Hepatocyte (in vitro differentiated cells): ENCODE data around the gene RND3. TPM values are rescaled to one million over a fixed set of nuclear protein-coding genes. Genes with fewer than 3 reads are reported as not detected.

Source experiments
- DNase-seq: peaks from one replicate; pipeline ENCODE4 v3.0.0-alpha.2; 2016; ENCODE audit warnings: low spot score
- H2AFZ ChIP-seq: fragments of 200-600 bp; sonication (generic); 2 replicates; pipeline ENCODE4 v1.6.0; 2016; ENCODE audit warnings: antibody characterized with exemption, mild to moderate bottlenecking
- H3K27ac ChIP-seq: fragments of 200-600 bp; sonication (generic); 2 replicates; pipeline ENCODE4 v1.5.1; 2016; ENCODE audit warnings: mild to moderate bottlenecking
- H3K27me3 ChIP-seq: fragments of 200-600 bp; sonication (generic); 2 replicates; pipeline ENCODE4 v1.6.1; 2016
- H3K36me3 ChIP-seq: fragments of 200-600 bp; sonication (generic); replicated peaks from 2 replicates; pipeline ENCODE4 v1.5.1; 2016; ENCODE audit warnings: low read depth; ENCODE audit not compliant: insufficient read depth
- H3K4me1 ChIP-seq: fragments of 200-600 bp; sonication (generic); 2 replicates; pipeline ENCODE4 v1.5.1; 2016; ENCODE audit warnings: mild to moderate bottlenecking, moderate library complexity; ENCODE audit not compliant: insufficient read depth
- H3K4me2 ChIP-seq: fragments of 200-600 bp; sonication (generic); 2 replicates; pipeline ENCODE4 v1.6.0; 2016
- H3K4me3 ChIP-seq: fragments of 200-600 bp; sonication (generic); 2 replicates; pipeline ENCODE4 v1.5.1; 2016; ENCODE audit warnings: mild to moderate bottlenecking
- H3K79me2 ChIP-seq: fragments of 200-600 bp; sonication (generic); 2 replicates; pipeline ENCODE4 v1.6.0; 2017; ENCODE audit warnings: mild to moderate bottlenecking
- H3K9me2 ChIP-seq: fragments of 200-600 bp; sonication (generic); replicated peaks from 2 replicates; pipeline ENCODE4 v1.6.0; 2017; ENCODE audit warnings: mild to moderate bottlenecking; ENCODE audit not compliant: insufficient read depth
- H3K9me3 ChIP-seq: fragments of 200-600 bp; sonication (generic); 2 replicates; pipeline ENCODE4 v1.5.1; 2016; ENCODE audit warnings: low read depth, mild to moderate bottlenecking
- H4K20me1 ChIP-seq: fragments of 200-600 bp; sonication (generic); 2 replicates; pipeline ENCODE4 v1.6.0; 2016; ENCODE audit warnings: mild to moderate bottlenecking; ENCODE audit not compliant: insufficient read depth, poor library complexity, severe bottlenecking
- EZH2 ChIP-seq: fragments of 200-600 bp; sonication (generic); IDR thresholded peaks from 2 replicates; pipeline ENCODE4 v1.6.1; 2016; ENCODE audit warnings: antibody characterized with exemption, mild to moderate bottlenecking, borderline replicate concordance
- EZH2phosphoT487 ChIP-seq: fragments of 200-600 bp; sonication (generic); IDR thresholded peaks from one replicate; pipeline ENCODE4 v1.6.1; 2018; ENCODE audit warnings: antibody characterized with exemption, mild to moderate bottlenecking, low read depth, moderate library complexity; ENCODE audit not compliant: unreplicated experiment, severe bottlenecking
- WGBS: methylation state at CpG from one replicate; pipeline ENCODE4 v1.1.6; 2016; ENCODE audit warnings: low lambda C conversion rate; ENCODE audit errors: missing lambda C conversion rate; 5-methylcytosine and 5-hydroxymethylcytosine counted together
- polyA plus RNA-seq: library from polyadenylated mRNA; unstranded; fragments of >200 nt; fragmentation: Nextera tagmentation; extraction: Ambion mirVana; gene quantifications from 2 replicates; pipeline ENCODE4 v1.2.1, GENCODE V29; 2016
- total RNA-seq: library from RNA; depleted of rRNA; stranded (reverse); fragments of >200 nt; gene quantifications from 2 replicates; pipeline ENCODE4 v1.2.3, GENCODE V29; 2014
- TF ChIP-seq, protein P1 (sequence below): fragments of 200-600 bp; sonication (generic); IDR thresholded peaks from 2 replicates; pipeline ENCODE4 v1.5.1; 2016; ENCODE audit warnings: antibody characterized with exemption, mild to moderate bottlenecking; ENCODE audit not compliant: poor library complexity

Gene RND3
- total and polyA plus RNA-seq, 2 experiments from 2014 or later, result 118 to 135 TPM

DNA sequence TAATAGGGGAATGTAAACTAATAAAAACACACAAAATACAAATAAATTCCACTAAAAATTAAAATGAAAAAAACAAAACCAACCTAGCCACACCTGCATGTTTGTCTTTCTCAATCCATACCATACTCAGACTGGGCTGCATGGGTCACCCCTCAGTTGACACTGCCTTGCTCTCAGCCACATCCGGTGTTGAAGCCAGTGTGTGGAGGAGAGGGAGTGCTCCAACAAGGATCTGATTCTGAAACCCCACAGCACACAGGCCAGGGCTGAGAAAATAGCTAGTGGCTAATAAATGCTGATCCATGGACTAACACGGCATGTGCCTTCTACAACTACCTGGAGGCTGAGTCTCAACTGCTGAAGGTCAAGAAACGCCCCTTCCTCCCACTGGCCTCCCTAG lies 13.7 kb downstream of the RND3 start:
- TF ChIP-seq EZH2phosphoT487 (no peak), EZH2 (no peak)
- TF ChIP-seq, protein P1, sequence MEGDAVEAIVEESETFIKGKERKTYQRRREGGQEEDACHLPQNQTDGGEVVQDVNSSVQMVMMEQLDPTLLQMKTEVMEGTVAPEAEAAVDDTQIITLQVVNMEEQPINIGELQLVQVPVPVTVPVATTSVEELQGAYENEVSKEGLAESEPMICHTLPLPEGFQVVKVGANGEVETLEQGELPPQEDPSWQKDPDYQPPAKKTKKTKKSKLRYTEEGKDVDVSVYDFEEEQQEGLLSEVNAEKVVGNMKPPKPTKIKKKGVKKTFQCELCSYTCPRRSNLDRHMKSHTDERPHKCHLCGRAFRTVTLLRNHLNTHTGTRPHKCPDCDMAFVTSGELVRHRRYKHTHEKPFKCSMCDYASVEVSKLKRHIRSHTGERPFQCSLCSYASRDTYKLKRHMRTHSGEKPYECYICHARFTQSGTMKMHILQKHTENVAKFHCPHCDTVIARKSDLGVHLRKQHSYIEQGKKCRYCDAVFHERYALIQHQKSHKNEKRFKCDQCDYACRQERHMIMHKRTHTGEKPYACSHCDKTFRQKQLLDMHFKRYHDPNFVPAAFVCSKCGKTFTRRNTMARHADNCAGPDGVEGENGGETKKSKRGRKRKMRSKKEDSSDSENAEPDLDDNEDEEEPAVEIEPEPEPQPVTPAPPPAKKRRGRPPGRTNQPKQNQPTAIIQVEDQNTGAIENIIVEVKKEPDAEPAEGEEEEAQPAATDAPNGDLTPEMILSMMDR, result no peak
- Histone ChIP-seq H3K9me3 (no peaks in the 10 kb centered on the region), H3K27ac (peak overlapping the region; percentile 94), H3K79me2 (peaks cover 97% of the 10 kb centered on the region), H3K4me3 (no peak overlapping the region), H2AFZ (no peak overlapping the region), H3K36me3 (peaks cover 11% of the 10 kb centered on the region), H3K4me2 (no peak overlapping the region), H3K4me1 (peaks cover 87% of the 10 kb centered on the region), H3K9me2 (no peaks in the 10 kb centered on the region), H4K20me1 (peaks cover 52% of the 10 kb centered on the region), H3K27me3 (no peaks in the 10 kb centered on the region)
- 87% methylated on average over 3 of the region's 3 CpGs for WGBS
- no peak for DNase-seq

GRCh38 chr2:150472511-150472899 lies 15.0 kb downstream of the RND3 start:
- WGBS, result 72% methylated on average over 2 of the region's 2 CpGs
- no peaks in the 10 kb centered on the region for H3K9me3 ChIP-seq
- DNase-seq, result peak; percentile 64
- no peak overlapping the region for H2AFZ ChIP-seq
- H3K79me2 ChIP-seq, result peaks cover 86% of the 10 kb centered on the region
- H3K27me3 ChIP-seq, result no peaks in the 10 kb centered on the region
- TF ChIP-seq EZH2 (no peak), EZH2phosphoT487 (no peak)
- TF ChIP-seq, protein P1, result no peak
- peaks cover 84% of the 10 kb centered on the region for H3K4me1 ChIP-seq
- no peaks in the 10 kb centered on the region for H3K9me2 ChIP-seq
- peak overlapping the region; percentile 94 for H3K27ac ChIP-seq
- no peak overlapping the region for H3K4me3 ChIP-seq
- peaks cover 41% of the 10 kb centered on the region for H4K20me1 ChIP-seq
- peak overlapping the region; percentile 19 for H3K4me2 ChIP-seq
- peaks cover 12% of the 10 kb centered on the region for H3K36me3 ChIP-seq

DNA sequence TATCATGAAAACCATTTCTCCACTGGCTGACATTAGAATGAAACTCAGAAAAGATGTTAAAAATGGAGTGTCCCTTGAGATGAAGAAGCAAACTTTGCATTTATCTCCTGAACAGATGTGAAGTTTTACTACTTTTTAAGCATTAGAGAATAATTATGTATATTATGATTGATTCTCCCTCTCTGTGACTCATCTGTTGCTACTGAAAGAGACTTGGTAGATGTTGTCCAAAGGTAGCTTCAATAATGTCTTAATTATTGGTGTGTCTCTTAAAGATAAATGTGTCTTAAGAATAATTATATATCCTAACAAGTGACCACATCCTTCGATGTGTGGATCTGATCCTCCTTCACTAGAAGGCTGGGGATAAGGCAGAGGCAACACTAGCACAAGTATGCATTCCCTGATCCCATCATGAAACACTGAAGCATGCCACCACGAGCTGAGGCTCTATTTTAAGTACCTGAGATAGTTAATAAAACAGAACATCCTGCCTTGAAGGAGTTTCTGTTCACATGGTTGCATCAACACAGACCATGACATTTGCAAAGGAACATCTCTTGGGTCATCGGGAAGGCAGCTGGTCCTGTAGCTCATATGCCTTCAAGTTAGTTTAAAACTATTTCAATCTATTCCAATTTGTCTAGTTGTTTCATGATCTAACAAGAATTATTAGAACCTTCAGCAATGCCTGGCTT lies 15.5 kb downstream of the RND3 start:
- WGBS, result 87% methylated on average over 3 of the region's 3 CpGs
- H3K4me3 ChIP-seq, result no peak overlapping the region
- H3K79me2 ChIP-seq, result peaks cover 80% of the 10 kb centered on the region
- DNase-seq, result no peak
- no peak overlapping the region for H2AFZ ChIP-seq
- peaks cover 12% of the 10 kb centered on the region for H3K36me3 ChIP-seq
- no peak overlapping the region for H3K4me2 ChIP-seq
- no peaks in the 10 kb centered on the region for H3K27me3 ChIP-seq
- peaks cover 40% of the 10 kb centered on the region for H4K20me1 ChIP-seq
- no peak for TF ChIP-seq EZH2phosphoT487
- TF ChIP-seq, protein P1, result no peak
- TF ChIP-seq EZH2, result no peak
- H3K27ac ChIP-seq, result peak overlapping the region; percentile 94
- H3K9me3 ChIP-seq, result no peaks in the 10 kb centered on the region
- no peaks in the 10 kb centered on the region for H3K9me2 ChIP-seq
- H3K4me1 ChIP-seq, result peaks cover 84% of the 10 kb centered on the region
